Measurements from ENCODE around the gene SOX1.

Gene SOX1

GRCh38 chr13:112111239-112111857, 44.4 kb downstream of the SOX1 start:
- DNase-seq = no peak

DNA sequence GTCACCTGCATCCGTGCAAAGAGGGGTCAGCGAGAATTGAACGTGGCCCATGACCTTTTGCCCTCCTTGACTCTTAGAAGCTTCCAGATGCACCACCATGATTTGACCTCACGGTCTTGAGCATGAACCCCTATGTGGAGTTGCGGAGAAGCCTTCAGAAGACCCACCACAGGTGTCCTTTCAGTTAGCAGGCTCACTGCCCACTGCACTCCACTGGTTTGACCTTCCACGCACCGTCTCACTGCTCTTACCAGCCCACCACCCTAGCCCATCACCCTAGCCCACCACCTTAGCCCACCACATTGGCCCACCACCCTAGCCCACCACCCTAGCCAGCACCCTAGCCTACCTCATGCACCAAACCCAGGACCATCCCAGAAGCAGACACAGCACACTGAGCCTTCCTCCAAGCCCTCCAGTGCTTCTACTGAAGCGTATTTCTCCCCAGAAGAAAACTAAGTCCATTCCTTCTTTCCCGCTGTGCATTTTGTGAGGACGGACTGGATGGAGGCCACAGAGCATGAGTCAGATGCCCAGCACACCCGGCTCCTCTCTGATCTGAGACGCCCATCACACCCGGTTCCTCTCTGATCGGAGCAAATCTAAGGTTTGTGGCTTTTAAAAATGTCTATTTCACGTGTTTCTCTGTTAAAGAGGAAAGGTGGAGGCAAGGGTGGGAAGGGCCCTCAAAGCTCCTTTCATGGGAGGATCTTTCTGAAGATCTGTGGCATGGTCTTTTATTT, 45.8 kb downstream of the SOX1 start:
- no peak for DNase-seq

DNA sequence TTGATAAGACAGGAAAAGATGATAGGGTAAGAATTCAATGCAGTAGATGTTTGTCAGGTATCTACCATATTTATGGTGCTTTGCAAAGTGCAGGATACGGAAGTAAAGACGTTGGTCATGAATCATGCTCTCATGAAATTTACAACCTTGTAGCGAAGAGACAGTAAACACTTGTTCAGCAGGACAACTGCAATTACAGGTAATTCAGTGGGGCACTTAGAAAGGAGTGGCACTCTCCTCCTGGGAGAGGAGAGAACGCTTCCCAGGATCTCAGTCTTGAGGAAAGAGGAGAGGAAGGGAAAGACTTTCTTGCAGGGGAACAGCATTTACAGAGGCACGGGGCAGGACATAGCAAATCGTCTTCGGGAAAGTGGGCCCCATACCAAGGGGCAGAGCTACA, 46.4 kb downstream of the SOX1 start:
- DNase-seq = no peak

DNA sequence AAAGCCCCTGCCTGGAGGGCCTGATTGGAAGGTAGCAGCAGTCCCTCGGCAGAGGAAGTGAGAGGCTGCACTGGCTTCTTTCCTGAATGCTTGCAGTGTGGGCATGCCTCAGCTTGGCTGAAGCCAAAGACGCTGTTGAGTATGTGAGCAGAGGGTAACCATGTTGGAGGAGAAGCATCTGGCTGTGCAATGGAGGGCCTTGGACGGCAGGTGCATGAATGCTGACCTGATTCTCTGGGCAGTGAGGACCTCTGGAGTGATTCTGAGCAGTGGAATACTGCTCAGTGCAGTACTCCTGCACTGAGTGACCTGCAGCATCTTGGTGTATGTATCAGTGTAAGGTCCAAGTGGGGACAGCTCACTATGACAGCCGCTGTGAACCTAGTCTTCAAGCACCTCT, 46.9 kb downstream of the SOX1 start:
- no peak for DNase-seq

DNA sequence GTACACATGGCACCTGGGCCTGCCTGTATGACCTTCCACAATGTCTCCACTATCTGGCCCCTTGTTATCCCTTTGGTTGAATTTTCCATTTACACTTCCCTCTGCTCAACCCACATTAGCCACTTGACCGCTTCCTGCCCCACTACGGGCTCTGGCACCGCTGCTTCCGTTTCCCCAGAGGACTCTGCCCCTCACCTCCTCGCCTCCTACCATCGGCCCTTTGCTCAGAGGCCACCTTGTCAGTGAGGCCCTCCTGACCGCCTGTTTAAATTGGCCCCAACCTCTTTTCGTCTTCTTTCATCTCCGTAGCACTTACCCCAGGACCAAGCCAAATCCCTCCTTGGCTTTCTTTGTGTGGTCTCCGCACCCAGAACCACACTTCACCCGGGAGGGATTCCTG, 47.4 kb downstream of the SOX1 start:
- no peak for DNase-seq

DNA sequence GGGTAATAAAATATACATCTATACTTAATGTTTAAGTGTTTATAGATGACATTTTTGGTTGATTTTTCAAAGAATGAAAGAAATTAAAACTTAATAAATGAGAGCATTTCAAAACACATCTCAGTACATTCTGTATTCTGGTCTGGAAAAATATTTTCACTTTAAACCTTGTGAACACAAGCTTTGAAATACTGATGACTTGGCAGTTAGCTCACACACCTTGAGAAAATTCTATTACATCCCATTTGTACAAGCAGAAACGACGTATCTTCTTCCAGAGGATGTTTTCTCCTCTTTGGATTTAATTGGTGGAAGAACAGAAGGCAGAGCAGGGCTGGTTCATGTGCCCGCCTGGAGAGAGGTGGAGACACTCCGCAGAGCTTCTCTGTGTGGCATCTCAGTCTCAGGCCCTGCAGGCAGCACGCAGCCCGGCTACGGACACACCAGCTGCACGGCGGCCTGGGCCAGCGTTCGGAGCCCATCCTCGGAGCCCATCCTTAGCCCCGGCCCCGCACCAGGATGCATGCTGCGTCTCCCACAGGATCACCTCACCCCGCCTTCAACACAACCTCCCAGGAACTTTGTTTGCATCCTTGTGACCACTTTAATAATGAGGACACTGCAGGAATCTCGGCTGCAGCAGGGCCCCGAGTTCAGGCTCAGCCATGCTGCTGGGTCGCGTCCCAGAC, 48.6 kb downstream of the SOX1 start:
- DNase-seq = no peak

DNA sequence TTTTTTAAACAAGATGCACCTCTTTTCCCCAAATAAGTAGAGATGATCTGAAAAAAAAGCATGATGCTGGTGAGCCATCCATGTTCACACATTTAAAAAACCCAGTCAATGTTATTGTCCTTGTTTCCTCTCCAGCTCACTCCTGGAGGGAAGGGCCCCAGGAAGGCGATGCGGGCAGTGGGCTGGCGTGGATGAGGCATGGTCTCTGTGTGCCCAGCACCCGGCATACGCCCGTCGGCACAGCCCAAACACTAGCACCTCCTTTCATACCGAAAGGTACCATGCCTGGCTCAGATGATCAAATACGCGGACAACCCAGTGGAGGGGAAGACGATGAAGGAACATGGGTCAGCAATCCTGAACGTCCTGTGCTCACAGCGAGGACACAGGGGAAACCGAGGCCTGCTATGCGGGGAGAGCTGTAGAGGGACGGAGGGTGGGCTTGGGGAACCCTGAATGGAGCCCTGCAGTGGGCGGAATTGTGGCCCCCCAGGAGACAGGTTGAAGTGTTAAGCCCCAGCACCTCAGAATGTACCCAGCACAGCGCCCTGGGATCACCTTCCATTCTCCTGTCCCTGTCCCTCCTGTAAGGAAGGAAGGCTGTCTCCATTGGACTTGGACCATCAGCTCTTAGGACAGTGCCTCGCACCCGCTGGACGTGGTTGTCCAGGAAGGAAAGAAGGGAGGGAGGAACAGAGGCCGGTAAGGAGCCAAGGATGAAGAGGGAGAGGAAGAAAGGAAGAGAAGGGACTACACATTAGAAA, 49.4 kb downstream of the SOX1 start:
- DNase-seq = no peak

GRCh38 chr13:112117258-112117954, 50.5 kb downstream of the SOX1 start:
- no peak for DNase-seq

DNA sequence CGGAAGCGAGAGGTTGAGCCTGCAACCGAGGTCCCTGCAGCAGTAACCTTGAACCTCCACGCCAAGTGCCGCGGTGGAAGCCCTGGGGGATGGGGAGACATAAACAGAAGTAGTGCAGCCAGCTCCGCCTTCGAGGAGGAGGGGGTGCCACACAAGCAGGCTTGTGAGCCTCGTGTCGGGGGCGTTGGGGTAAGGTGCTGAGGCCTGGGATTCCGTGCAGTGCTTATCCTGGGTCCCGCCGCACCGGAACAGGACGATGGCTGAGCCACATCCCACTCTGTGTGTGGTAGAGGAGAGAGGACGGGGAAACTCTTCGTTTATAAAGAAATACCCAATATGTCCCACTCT, 51.0 kb downstream of the SOX1 start:
- no peak for DNase-seq

DNA sequence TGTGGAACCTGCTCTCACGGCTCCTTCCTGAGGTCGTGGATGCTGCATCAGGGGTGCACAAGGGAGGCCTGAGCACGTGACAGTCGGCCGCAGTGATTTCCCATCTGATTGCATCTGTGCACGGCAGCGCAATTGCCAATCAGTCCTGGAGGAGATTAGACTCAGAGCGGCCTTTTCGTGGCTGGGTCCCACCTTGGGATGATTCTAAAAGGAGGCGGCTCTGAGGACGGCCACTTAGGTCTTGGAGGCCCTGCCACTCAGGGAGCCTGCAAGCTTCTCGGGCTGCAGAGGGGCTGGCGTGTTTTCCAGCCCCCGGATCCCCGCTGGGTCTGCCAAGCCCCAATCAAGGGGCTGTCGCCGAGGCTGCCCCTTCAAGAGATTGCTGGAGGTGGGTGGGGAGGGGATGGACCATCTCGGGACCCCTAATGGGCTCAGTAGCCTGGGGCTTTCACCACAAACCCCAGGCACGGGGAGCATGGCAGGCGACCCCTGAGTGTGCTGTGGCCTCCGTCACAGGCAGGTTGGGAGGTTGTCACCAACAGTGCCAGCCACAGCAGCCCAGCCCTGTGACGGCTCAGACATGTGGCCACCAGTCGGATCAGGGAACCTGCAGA, 51.6 kb downstream of the SOX1 start:
- no peak for DNase-seq

DNA sequence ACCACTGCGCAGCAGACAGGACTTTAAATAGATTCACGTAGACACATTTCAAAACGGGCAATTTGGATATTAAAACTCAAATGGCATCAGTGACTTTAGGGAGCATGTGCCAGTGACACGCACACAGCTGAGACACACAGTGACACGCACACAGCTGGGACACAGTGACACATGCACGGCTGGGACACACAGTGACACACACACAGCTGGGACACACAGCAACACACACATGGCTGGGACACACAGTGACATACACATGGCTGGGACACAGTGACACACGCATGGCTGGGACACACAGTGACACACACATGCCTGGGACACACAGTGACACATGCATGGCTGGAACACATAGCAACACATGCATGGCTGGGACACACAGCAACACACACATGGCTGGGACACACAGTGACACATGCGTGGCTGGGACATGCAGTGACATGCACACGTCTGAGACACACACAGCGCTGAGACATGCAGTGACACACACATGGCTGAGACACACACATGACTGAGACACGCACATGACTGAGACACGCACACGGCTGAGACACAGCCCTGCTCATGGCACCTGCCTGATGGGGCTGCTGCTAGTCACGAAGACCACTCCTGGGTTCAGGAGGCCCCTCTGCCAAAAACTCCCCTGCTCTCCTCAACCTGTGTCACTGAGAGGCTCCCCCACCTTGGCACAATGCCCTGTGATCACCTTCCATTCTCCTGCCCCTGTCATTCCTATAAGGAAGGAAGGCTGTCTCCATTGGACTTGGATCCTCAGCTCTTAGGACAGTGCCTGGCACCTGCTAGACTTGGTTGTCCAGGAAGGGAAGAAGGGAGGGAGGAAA, 52.5 kb downstream of the SOX1 start:
- DNase-seq = no peak

GRCh38 chr13:112120031-112120373, 53.1 kb downstream of the SOX1 start:
- no peak for DNase-seq

All from activated CD4-positive, alpha-beta T cell treated with anti-CD3 and anti-CD28 coated beads, Interleukin-2, amount 50 U/mL, for 1 hour (primary cell).